HT1080 (cell line): ENCODE data around the gene TWSG1. TPM values are rescaled to one million over a fixed set of nuclear protein-coding genes. Genes with fewer than 3 reads are reported as not detected.
"Not testable (repeated sequence)": the region's sequence is repeated elsewhere in the genome, so short reads cannot be mapped to it uniquely, and the experiment has no call there.

ENCODE experiments used
- DNase-seq: peaks from one replicate; pipeline ENCODE4 v3.0.0-alpha.2; 2015; ENCODE audit warnings: low read depth
- total RNA-seq: library from RNA; depleted of rRNA; stranded (reverse); fragments of >200 nt; shearing (Covaris generic); gene quantifications from 2 replicates; pipeline ENCODE4 v1.2.3, GENCODE V29; 2014; rRNA removed

The TWSG1 gene
- total RNA-seq, 1 experiment from 2014 or later = 30.6 TPM

DNA sequence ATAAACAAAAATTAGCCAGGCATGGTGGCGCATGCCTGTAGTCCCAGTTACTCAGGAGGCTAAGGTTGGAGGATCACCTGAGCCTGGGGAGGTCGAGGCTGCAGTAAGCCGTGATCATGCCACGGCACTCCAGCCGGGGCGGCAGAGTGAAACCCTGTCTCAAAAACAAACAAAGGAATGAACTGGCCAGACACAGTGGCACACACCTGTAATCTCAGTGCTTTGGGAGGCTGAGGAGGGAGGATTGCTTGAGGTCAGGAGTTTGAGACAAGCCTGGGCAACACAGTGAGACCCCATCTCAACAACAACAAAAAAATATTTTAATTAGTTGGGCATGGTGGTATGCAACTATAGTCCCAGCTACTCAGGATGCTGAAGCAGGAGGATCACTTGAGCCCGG lies 116.3 kb downstream of the TWSG1 start:
- not testable (repeated sequence) for DNase-seq

Other genes with a start within 250 kb of the TWSG1 start
- 227 and 256 TPM in 2 replicates for gene NDUFV2, start 232.1 kb upstream of the TWSG1 start, total RNA-seq
- gene ANKRD12, start 198.0 kb upstream of the TWSG1 start, total RNA-seq = 5.8 and 9.3 TPM in 2 replicates
- gene RALBP1, start 140.7 kb downstream of the TWSG1 start, total RNA-seq = 44.1 and 52.3 TPM in 2 replicates